Adipocyte (in vitro differentiated cells): ENCODE data around the gene DRAXIN.
A peak's percentile ranks its signal among the peaks of the same experiment; 100 is the strongest.

ENCODE experiments used
- DNase-seq: peaks from one replicate; pipeline ENCODE4 v3.0.0-alpha.2; 2015; ENCODE audit warnings: low read depth
- H3K27me3 ChIP-seq: replicated peaks from 2 replicates; pipeline ENCODE4 v1.7.0; 2013; ENCODE audit warnings: mild to moderate bottlenecking, low read length, moderate library complexity; ENCODE audit not compliant: control insufficient read depth, insufficient read depth
- H3K36me3 ChIP-seq: 2 replicates; pipeline ENCODE4 v1.7.0; 2013; ENCODE audit warnings: low read length, mild to moderate bottlenecking, moderate library complexity; ENCODE audit not compliant: control insufficient read depth, insufficient read depth, severe bottlenecking
- H3K4me1 ChIP-seq: 2 replicates; pipeline ENCODE4 v1.7.0; 2013; ENCODE audit warnings: mild to moderate bottlenecking, low read length, moderate library complexity; ENCODE audit not compliant: control insufficient read depth, insufficient read depth
- H3K4me3 ChIP-seq: 2 replicates; pipeline ENCODE4 v1.7.0; 2013; ENCODE audit warnings: mild to moderate bottlenecking, low read length, moderate library complexity
- H3K9ac ChIP-seq: 2 replicates; pipeline ENCODE4 v1.7.0; 2013; ENCODE audit warnings: mild to moderate bottlenecking, low read length, moderate library complexity
- H3K9me3 ChIP-seq: 2 replicates; pipeline ENCODE4 v1.7.0; 2013; ENCODE audit warnings: mild to moderate bottlenecking, low read length, moderate library complexity; ENCODE audit not compliant: control insufficient read depth

DRAXIN gene

GRCh38 chr1:11704691-11705475, 13.4 kb downstream of the DRAXIN start:
- H3K36me3 ChIP-seq = no peaks in the 10 kb centered on the region
- no peaks in the 10 kb centered on the region for H3K9me3 ChIP-seq
- no peak overlapping the region for H3K4me3 ChIP-seq
- no peaks in the 10 kb centered on the region for H3K4me1 ChIP-seq
- DNase-seq = no peak
- peaks cover 87% of the 10 kb centered on the region for H3K27me3 ChIP-seq
- H3K9ac ChIP-seq = no peak overlapping the region

- Histone ChIP-seq H3K4me1 (no peaks in the 10 kb centered on the region), H3K9ac (no peak overlapping the region), H3K36me3 (no peaks in the 10 kb centered on the region), H3K9me3 (no peaks in the 10 kb centered on the region), H3K4me3 (no peak overlapping the region), H3K27me3 (peaks cover 82% of the 10 kb centered on the region)
- no peak for DNase-seq
These were observed 14.1 kb downstream of the DRAXIN start for GRCh38 chr1:11705596-11705995.

GRCh38 chr1:11706292-11706691, 14.8 kb downstream of the DRAXIN start:
- no peaks in the 10 kb centered on the region for H3K9me3 ChIP-seq
- H3K4me1 ChIP-seq = no peaks in the 10 kb centered on the region
- H3K27me3 ChIP-seq = peaks cover 80% of the 10 kb centered on the region
- no peak overlapping the region for H3K9ac ChIP-seq
- H3K36me3 ChIP-seq = no peaks in the 10 kb centered on the region
- no peak overlapping the region for H3K4me3 ChIP-seq
- DNase-seq = no peak

- Histone ChIP-seq H3K4me3 (no peak overlapping the region), H3K4me1 (no peaks in the 10 kb centered on the region), H3K9ac (no peak overlapping the region), H3K9me3 (no peaks in the 10 kb centered on the region), H3K36me3 (no peaks in the 10 kb centered on the region), H3K27me3 (peaks cover 76% of the 10 kb centered on the region)
- no peak for DNase-seq
These were observed 16.2 kb downstream of the DRAXIN start for GRCh38 chr1:11707621-11708276.

- Histone ChIP-seq H3K9me3 (no peaks in the 10 kb centered on the region), H3K27me3 (peaks cover 71% of the 10 kb centered on the region), H3K4me3 (no peak overlapping the region), H3K9ac (no peak overlapping the region), H3K4me1 (no peaks in the 10 kb centered on the region), H3K36me3 (no peaks in the 10 kb centered on the region)
- no peak for DNase-seq
These were observed 17.2 kb downstream of the DRAXIN start for GRCh38 chr1:11708554-11709350.

- Histone ChIP-seq H3K9ac (no peak overlapping the region), H3K4me3 (no peak overlapping the region), H3K27me3 (peaks cover 69% of the 10 kb centered on the region), H3K9me3 (no peaks in the 10 kb centered on the region), H3K36me3 (no peaks in the 10 kb centered on the region), H3K4me1 (no peaks in the 10 kb centered on the region)
- DNase-seq = no peak
These were observed 20.0 kb downstream of the DRAXIN start for GRCh38 chr1:11711490-11711889.

- Histone ChIP-seq H3K9ac (no peak overlapping the region), H3K4me1 (no peaks in the 10 kb centered on the region), H3K9me3 (no peaks in the 10 kb centered on the region), H3K36me3 (no peaks in the 10 kb centered on the region), H3K27me3 (peaks cover 70% of the 10 kb centered on the region), H3K4me3 (no peak overlapping the region)
- no peak for DNase-seq
These were observed 20.8 kb downstream of the DRAXIN start for GRCh38 chr1:11712285-11712684.

GRCh38 chr1:11713095-11713494, 21.6 kb downstream of the DRAXIN start:
- Histone ChIP-seq H3K4me3 (no peak overlapping the region), H3K9me3 (no peaks in the 10 kb centered on the region)
- no peak for DNase-seq

GRCh38 chr1:11714831-11715575, 23.5 kb downstream of the DRAXIN start:
- peaks cover 9% of the 10 kb centered on the region for H3K4me1 ChIP-seq
- no peaks in the 10 kb centered on the region for H3K9me3 ChIP-seq
- H3K9ac ChIP-seq = no peak overlapping the region
- DNase-seq = no peak
- no peaks in the 10 kb centered on the region for H3K36me3 ChIP-seq
- H3K27me3 ChIP-seq = peaks cover 51% of the 10 kb centered on the region
- H3K4me3 ChIP-seq = no peak overlapping the region

More at GRCh38 chr1:11713095-11713494, 21.6 kb downstream of the DRAXIN start:
- peaks cover 63% of the 10 kb centered on the region for H3K27me3 ChIP-seq
- H3K36me3 ChIP-seq = no peaks in the 10 kb centered on the region
- no peaks in the 10 kb centered on the region for H3K4me1 ChIP-seq
- H3K9ac ChIP-seq = no peak overlapping the region

- H3K27me3 ChIP-seq = peaks cover 46% of the 10 kb centered on the region
- peak overlapping the region; percentile 48 for H3K9ac ChIP-seq
- H3K4me1 ChIP-seq = peaks cover 9% of the 10 kb centered on the region
- no peaks in the 10 kb centered on the region for H3K9me3 ChIP-seq
- H3K4me3 ChIP-seq = peak overlapping the region; percentile 26
- H3K36me3 ChIP-seq = no peaks in the 10 kb centered on the region
- peak; percentile 87 for DNase-seq
These were observed 28.0 kb downstream of the DRAXIN start for GRCh38 chr1:11719313-11720032.
